KMS-11 (cell line): Measurements from ENCODE around the gene MAGEE1.
A peak's percentile ranks its signal among the peaks of the same experiment; 100 is the strongest.

ENCODE experiments used
- H2AFZ ChIP-seq: fragments of 200-600 bp; sonication (generic); 2 replicates; pipeline ENCODE4 v1.6.1; 2016; ENCODE audit warnings: antibody characterized with exemption, mixed run types, low read depth
- H3K27ac ChIP-seq: fragments of 200-600 bp; sonication (generic); 2 replicates; pipeline ENCODE4 v1.6.1; 2016; ENCODE audit warnings: mild to moderate bottlenecking, mixed run types
- H3K27me3 ChIP-seq: fragments of 200-600 bp; sonication (generic); 2 replicates; pipeline ENCODE4 v1.6.1; 2017; ENCODE audit warnings: mild to moderate bottlenecking, low read depth, mixed run types, moderate library complexity; ENCODE audit not compliant: insufficient read depth
- H3K36me3 ChIP-seq: fragments of 200-600 bp; sonication (generic); 2 replicates; pipeline ENCODE4 v1.6.1; 2017; ENCODE audit warnings: mild to moderate bottlenecking, mixed run types; ENCODE audit not compliant: insufficient read depth
- H3K4me1 ChIP-seq: fragments of 200-600 bp; sonication (generic); 2 replicates; pipeline ENCODE4 v1.6.1; 2016; ENCODE audit warnings: mild to moderate bottlenecking, low read depth, mixed run types; ENCODE audit not compliant: poor library complexity, severe bottlenecking
- H3K4me2 ChIP-seq: fragments of 200-600 bp; sonication (generic); 2 replicates; pipeline ENCODE4 v1.7.0; 2016; ENCODE audit warnings: mild to moderate bottlenecking, mixed run types
- H3K4me3 ChIP-seq: fragments of 200-600 bp; sonication (generic); IDR thresholded peaks from 2 replicates; pipeline ENCODE4 v1.6.1; 2017; ENCODE audit warnings: low read depth, low read length, mixed read lengths; ENCODE audit not compliant: insufficient read depth
- H3K79me2 ChIP-seq: fragments of 200-600 bp; sonication (generic); 2 replicates; pipeline ENCODE4 v1.6.1; 2016; ENCODE audit warnings: low read depth, mixed run types; ENCODE audit not compliant: insufficient read depth
- H3K9ac ChIP-seq: fragments of 200-600 bp; sonication (generic); 2 replicates; pipeline ENCODE4 v1.6.1; 2016; ENCODE audit warnings: mild to moderate bottlenecking, mixed run types
- H4K20me1 ChIP-seq: fragments of 200-600 bp; sonication (generic); 2 replicates; pipeline ENCODE4 v1.6.1; 2016; ENCODE audit warnings: mild to moderate bottlenecking, mixed run types; ENCODE audit not compliant: insufficient read depth
- CTCF ChIP-seq: fragments of 200-600 bp; sonication (generic); conservative IDR thresholded peaks from 2 replicates; pipeline ENCODE4 v1.6.1; 2017; ENCODE audit warnings: low read depth, mild to moderate bottlenecking, antibody characterized with exemption, low read length, moderate library complexity, mixed read lengths

MAGEE1 gene

GRCh38 chrX:76428243-76429130 is 977 bp downstream of the MAGEE1 start:
- Histone ChIP-seq H3K4me1 (no peaks in the 10 kb centered on the region), H3K27me3 (no peaks in the 10 kb centered on the region), H3K4me3 (no peak overlapping the region), H3K36me3 (no peaks in the 10 kb centered on the region), H4K20me1 (no peaks in the 10 kb centered on the region), H3K4me2 (peak overlapping the region; percentile 51; the same call in 1 of the 2 replicates), H3K27ac (no peak overlapping the region), H3K79me2 (no peaks in the 10 kb centered on the region), H3K9ac (peak overlapping the region; percentile 52; the same call in 1 of the 2 replicates), H2AFZ (peak overlapping the region; percentile 76; the same call in 1 of the 2 replicates)
- TF ChIP-seq CTCF: no peak

DNA sequence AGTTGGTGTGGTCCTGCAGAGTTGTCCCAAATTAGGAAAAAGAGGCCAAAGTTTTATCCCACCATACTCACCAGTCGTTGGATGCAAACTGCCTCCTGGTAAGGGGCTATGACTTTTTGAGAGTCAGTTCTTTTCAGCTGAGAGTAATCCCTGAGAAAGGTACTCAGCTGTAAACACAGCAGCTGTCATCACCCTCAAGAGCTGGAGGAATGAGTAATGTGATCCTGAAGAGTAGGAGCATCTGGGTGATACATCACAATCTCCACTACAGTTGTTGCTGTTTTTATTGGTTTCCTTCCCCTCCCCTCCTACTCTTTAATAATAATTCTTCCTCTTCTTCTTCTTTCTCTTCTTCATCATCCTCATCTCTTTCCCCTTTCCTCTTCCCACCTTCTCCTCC is 5.7 kb downstream of the MAGEE1 start:
- H3K9ac ChIP-seq: no peak overlapping the region
- no peak overlapping the region for H2AFZ ChIP-seq
- no peaks in the 10 kb centered on the region for H3K27me3 ChIP-seq
- H4K20me1 ChIP-seq: no peaks in the 10 kb centered on the region
- no peak overlapping the region for H3K27ac ChIP-seq
- TF ChIP-seq CTCF: no peak
- H3K4me1 ChIP-seq: no peaks in the 10 kb centered on the region
- no peak overlapping the region for H3K4me3 ChIP-seq
- no peaks in the 10 kb centered on the region for H3K36me3 ChIP-seq
- H3K4me2 ChIP-seq: no peak overlapping the region
- H3K79me2 ChIP-seq: no peaks in the 10 kb centered on the region

DNA sequence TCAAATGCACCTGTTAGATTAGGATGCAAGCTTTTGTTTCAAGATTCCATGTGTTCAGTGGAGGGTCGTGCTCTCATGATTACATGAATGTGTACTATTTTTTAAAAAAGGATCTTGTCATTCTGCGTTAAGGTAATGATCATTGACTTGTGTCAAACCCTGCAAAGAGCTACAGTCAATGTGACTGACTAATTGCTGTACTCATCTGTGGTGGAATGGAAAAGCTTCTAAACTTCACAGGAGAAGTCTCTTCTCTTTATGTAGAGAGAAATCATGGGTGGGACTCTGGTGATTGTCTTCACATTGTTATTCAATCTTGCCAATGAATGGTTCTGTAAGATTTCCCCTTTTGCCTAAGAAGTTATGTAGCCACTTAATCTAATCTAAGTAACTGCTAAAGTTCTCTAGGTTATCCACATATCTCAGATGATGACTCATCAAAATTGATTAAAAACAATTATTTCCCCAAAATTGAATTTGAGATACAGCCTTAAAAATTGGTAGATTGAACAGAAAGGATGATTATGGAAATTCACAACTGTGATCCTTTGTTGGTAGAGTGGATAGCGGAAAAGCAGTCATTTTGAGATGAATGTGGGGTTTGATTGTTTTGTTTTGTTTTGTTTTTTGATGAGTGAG is 6.7 kb downstream of the MAGEE1 start:
- no peak overlapping the region for H3K27ac ChIP-seq
- no peaks in the 10 kb centered on the region for H3K79me2 ChIP-seq
- no peaks in the 10 kb centered on the region for H3K27me3 ChIP-seq
- no peak overlapping the region for H3K4me2 ChIP-seq
- H3K9ac ChIP-seq: no peak overlapping the region
- no peaks in the 10 kb centered on the region for H4K20me1 ChIP-seq
- no peaks in the 10 kb centered on the region for H3K4me1 ChIP-seq
- no peaks in the 10 kb centered on the region for H3K36me3 ChIP-seq
- H3K4me3 ChIP-seq: no peak overlapping the region
- no peak overlapping the region for H2AFZ ChIP-seq
- TF ChIP-seq CTCF: no peak

DNA sequence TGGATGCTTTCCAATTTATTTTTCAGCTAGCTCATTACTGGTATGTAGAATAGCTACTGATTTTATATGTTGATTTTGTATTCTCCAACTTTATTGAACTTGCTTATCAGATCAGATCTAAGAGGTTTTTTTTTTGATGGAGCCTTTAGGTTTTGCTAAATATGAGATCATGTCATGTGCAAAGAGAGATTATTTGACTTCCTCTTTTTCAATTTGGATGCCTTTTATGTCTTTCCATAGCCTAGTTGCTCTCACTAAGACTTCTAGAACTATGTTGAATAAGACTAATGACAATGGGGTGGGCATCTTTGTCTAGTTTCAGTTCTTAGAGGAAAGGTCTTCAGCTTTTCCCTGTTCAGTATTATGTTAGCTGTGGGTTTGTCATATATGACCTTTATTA is 11.7 kb downstream of the MAGEE1 start:
- H3K27me3 ChIP-seq: no peaks in the 10 kb centered on the region
- no peaks in the 10 kb centered on the region for H3K36me3 ChIP-seq
- no peak for TF ChIP-seq CTCF
- H2AFZ ChIP-seq: no peak overlapping the region
- H4K20me1 ChIP-seq: no peaks in the 10 kb centered on the region
- no peak overlapping the region for H3K4me3 ChIP-seq
- H3K4me2 ChIP-seq: no peak overlapping the region
- H3K9ac ChIP-seq: no peak overlapping the region
- H3K79me2 ChIP-seq: no peaks in the 10 kb centered on the region
- H3K4me1 ChIP-seq: no peaks in the 10 kb centered on the region
- no peak overlapping the region for H3K27ac ChIP-seq
